Neural progenitor cell (in vitro differentiated cells): ENCODE results near the gene MYMK.

ENCODE experiments used
- CTCF ChIP-seq: fragments of 200-600 bp; sonication (generic); IDR thresholded peaks from 2 replicates; pipeline ENCODE4 v1.5.1; 2017; ENCODE audit warnings: antibody characterized with exemption, mild to moderate bottlenecking
- EZH2 ChIP-seq: fragments of 200-600 bp; sonication (generic); IDR thresholded peaks from 2 replicates; pipeline ENCODE4 v1.6.1; 2017; ENCODE audit warnings: antibody characterized with exemption, mild to moderate bottlenecking, moderate library complexity

- no peak for TF ChIP-seq CTCF
- no peak for TF ChIP-seq EZH2
Observed at GRCh38 chr9:133560944-133561343, 36.2 kb upstream of the MYMK start.
